ENCODE data around the gene CPNE7. TPM values are rescaled to one million over a fixed set of nuclear protein-coding genes. Genes with fewer than 3 reads are reported as not detected.
"Not testable (repeated sequence)": the region's sequence is repeated elsewhere in the genome, so short reads cannot be mapped to it uniquely, and the experiment has no call there.

The CPNE7 gene
- total RNA-seq, 1 experiment from 2014 or later: 40.4 TPM

GRCh38 chr16:89624777-89625761 lies 49.5 kb downstream of the CPNE7 start:
- H3K4me3 ChIP-seq (ENCODE audit: low read depth, low read length): no peak overlapping the region
- peaks cover 7% of the 10 kb centered on the region; the same call in 1 of the 2 replicates for H3K9me3 ChIP-seq
- no peaks in the 10 kb centered on the region for H3K9me3 Mint-ChIP-seq (ENCODE audit: unreplicated experiment)
- H3K36me3 Mint-ChIP-seq (ENCODE audit: insufficient read depth, unreplicated experiment): peaks cover 10% of the 10 kb centered on the region
- H3K27me3 Mint-ChIP-seq (ENCODE audit: insufficient read depth, unreplicated experiment): no peaks in the 10 kb centered on the region
- intact Hi-C loops (cut with micrococcal nuclease; ENCODE audit: unreplicated experiment): loop anchor here (2.0 kb wide), 1 partner anchor 16 kb away; no protein-coding TSS in a partner anchor
- BruUV-seq (replicated peaks): TSS peak; percentile 76
- peak overlapping the region; percentile 64 for H3K27ac Mint-ChIP-seq (ENCODE audit: unreplicated experiment)
- H3K4me1 ChIP-seq: peaks cover 40% of the 10 kb centered on the region
- DNase-seq: peak; percentile 70 to 83
- no peak for TF ChIP-seq CTCF (IDR thresholded peaks at IDR 0.05; ENCODE audit: insufficient read depth in 1 of 2, low read depth in 1 of 2, low read length in 1 of 2, severe bottlenecking in 1 of 2, unreplicated experiment in 1 of 2)
- peaks cover 25% of the 10 kb centered on the region for H3K4me1 Mint-ChIP-seq (ENCODE audit: low read depth, unreplicated experiment)
- no peaks in the 10 kb centered on the region for H3K27me3 ChIP-seq (replicated peaks; ENCODE audit: control insufficient read depth, insufficient read depth, low read length)
- H3K4me3 Mint-ChIP-seq (ENCODE audit: unreplicated experiment): peak overlapping the region; percentile 38
- ChIA-PET CTCF (no interaction called here), POLR2A (interaction anchor here (0.5 kb wide), 1 partner anchor 87 kb away, joined by 3 read pairs; no protein-coding TSS in a partner anchor)
- H3K36me3 ChIP-seq (ENCODE audit: control insufficient read depth, insufficient read depth, low read length): no peaks in the 10 kb centered on the region

DNA sequence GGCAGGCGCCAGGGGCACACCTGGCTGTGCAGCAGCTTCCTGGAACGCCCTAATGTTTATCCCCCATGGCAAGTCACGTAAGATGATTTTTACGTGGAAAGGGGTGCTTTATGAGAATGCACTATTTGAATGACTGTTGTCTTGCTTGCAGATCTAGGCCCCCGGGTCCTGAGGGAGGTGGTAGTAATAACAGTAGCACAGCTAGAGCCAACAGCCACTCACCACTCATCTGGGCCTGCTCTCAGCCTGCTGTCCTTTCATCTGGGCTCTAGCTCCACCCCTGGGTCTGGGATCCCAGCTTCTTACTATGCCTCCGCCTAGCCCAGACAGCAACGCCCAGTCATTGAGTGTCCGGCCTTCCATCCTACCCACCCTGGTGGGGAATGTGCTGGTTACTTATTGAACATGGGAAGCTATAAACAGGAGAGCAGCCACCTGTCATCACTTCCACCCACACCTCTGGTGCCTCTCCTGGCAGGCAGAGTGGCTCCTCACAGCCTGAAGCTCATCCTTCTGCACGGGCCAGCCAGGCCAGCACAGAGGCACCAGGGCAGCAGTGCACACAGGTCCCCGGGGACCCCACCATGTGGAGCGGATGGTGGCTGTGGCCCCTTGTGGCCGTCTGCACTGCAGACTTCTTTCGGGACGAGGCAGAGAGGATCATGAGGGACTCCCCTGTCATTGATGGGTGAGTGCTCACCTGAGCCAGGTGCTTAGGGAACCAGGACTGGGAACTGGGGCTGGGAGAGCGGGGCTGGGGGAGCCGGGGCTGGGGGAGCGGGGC lies 54.5 kb downstream of the CPNE7 start:
- Mint-ChIP-seq H3K9me3 (ENCODE audit: unreplicated experiment) (no peaks in the 10 kb centered on the region), H3K4me3 (ENCODE audit: unreplicated experiment) (no peak overlapping the region), H3K36me3 (ENCODE audit: insufficient read depth, unreplicated experiment) (no peaks in the 10 kb centered on the region), H3K4me1 (ENCODE audit: low read depth, unreplicated experiment) (peaks cover 7% of the 10 kb centered on the region), H3K27ac (ENCODE audit: unreplicated experiment) (no peak overlapping the region), H3K27me3 (ENCODE audit: insufficient read depth, unreplicated experiment) (peaks cover 3% of the 10 kb centered on the region)
- POLR2A ChIA-PET: no interaction called here
- Histone ChIP-seq H3K9me3 (peaks cover 9% of the 10 kb centered on the region; the same call in 1 of the 2 replicates), H3K36me3 (ENCODE audit: control insufficient read depth, insufficient read depth, low read length) (no peaks in the 10 kb centered on the region), H3K27me3 (replicated peaks; ENCODE audit: control insufficient read depth, insufficient read depth, low read length) (no peaks in the 10 kb centered on the region; the same call in 1 of the 2 replicates), H3K4me1 (peaks cover 14% of the 10 kb centered on the region), H3K4me3 (ENCODE audit: low read depth, low read length) (no peak overlapping the region)
- no peak for DNase-seq
- no TSS peak for BruUV-seq (replicated peaks)
- CTCF ChIA-PET: no interaction called here
- intact Hi-C loops (cut with micrococcal nuclease; ENCODE audit: unreplicated experiment): no loop called here
- TF ChIP-seq CTCF (IDR thresholded peaks at IDR 0.05; ENCODE audit: insufficient read depth in 1 of 2, low read depth in 1 of 2, low read length in 1 of 2, severe bottlenecking in 1 of 2, unreplicated experiment in 1 of 2): no peak

- Mint-ChIP-seq H3K27me3 (ENCODE audit: insufficient read depth, unreplicated experiment) (peaks cover 3% of the 10 kb centered on the region), H3K9me3 (ENCODE audit: unreplicated experiment) (no peaks in the 10 kb centered on the region), H3K4me1 (ENCODE audit: low read depth, unreplicated experiment) (no peaks in the 10 kb centered on the region), H3K4me3 (ENCODE audit: unreplicated experiment) (no peak overlapping the region), H3K36me3 (ENCODE audit: insufficient read depth, unreplicated experiment) (no peaks in the 10 kb centered on the region), H3K27ac (ENCODE audit: unreplicated experiment) (no peak overlapping the region)
- CTCF ChIA-PET: interaction anchor here (0.5 to 0.6 kb wide), 2 partner anchors 10 to 21 kb away, joined by 3 to 4 read pairs; no protein-coding TSS in a partner anchor
- H3K4me3 ChIP-seq (ENCODE audit: low read depth, low read length): no peak overlapping the region
- no peaks in the 10 kb centered on the region; the same call in 1 of the 2 replicates for H3K27me3 ChIP-seq (replicated peaks; ENCODE audit: control insufficient read depth, insufficient read depth, low read length)
- intact Hi-C loops (cut with micrococcal nuclease; ENCODE audit: unreplicated experiment): no loop called here
- H3K4me1 ChIP-seq: no peaks in the 10 kb centered on the region
- no peaks in the 10 kb centered on the region for H3K36me3 ChIP-seq (ENCODE audit: control insufficient read depth, insufficient read depth, low read length)
- H3K9me3 ChIP-seq: peaks cover 9% of the 10 kb centered on the region; the same call in 1 of the 2 replicates
- BruUV-seq (replicated peaks): no TSS peak
- DNase-seq: no peak
- POLR2A ChIA-PET: interaction anchor here (0.5 to 0.6 kb wide), 2 partner anchors 53 to 57 kb away, joined by 3 read pairs; no protein-coding TSS in a partner anchor
- TF ChIP-seq CTCF (IDR thresholded peaks at IDR 0.05; ENCODE audit: insufficient read depth in 1 of 2, low read depth in 1 of 2, low read length in 1 of 2, severe bottlenecking in 1 of 2, unreplicated experiment in 1 of 2): no peak
These were observed 57.6 kb downstream of the CPNE7 start for GRCh38 chr16:89633064-89633631.

DNA sequence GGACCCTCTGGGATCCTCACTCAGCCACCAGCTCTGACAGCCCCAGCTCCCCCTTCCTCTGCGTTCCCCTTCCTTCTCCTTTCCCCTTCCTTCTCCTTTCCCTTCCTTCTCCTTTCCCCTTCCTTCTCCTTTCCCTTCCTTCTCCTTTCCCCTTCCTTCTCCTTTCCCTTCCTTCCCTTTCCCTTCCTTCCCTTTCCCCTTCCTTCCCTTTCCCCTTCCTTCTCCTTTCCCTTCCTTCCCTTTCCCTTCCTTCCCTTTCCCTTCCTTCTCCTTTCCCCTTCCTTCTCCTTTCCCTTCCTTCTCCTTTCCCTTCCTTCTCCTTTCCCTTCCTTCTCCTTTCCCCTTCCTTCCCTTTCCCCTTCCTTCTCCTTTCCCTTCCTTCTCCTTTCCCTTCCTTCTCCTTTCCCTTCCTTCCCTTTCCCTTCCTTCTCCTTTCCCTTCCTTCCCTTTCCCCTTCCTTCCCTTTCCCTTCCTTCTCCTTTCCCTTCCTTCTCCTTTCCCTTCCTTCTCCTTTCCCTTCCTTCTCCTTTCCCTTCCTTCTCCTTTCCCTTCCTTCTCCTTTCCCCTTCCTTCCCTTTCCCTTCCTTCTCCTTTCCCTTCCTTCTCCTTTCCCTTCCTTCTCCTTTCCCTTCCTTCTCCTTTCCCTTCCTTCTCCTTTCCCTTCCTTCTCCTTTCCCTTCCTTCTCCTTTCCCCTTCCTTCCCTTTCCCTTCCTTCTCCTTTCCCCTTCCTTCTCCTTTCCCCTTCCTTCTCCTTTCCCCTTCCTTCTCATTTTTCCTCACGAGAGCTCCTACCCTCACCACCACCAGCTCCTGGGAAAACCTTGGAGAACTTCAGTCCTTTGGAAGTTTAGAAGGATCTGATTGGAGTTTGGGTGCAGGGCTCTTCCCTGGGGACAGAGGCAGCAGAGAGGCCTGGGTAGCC lies 59.2 kb downstream of the CPNE7 start:
- H3K4me3 Mint-ChIP-seq (ENCODE audit: unreplicated experiment); BruUV-seq (replicated peaks); DNase-seq; H3K9me3 ChIP-seq; H3K36me3 ChIP-seq (ENCODE audit: control insufficient read depth, insufficient read depth, low read length); intact Hi-C loops (cut with micrococcal nuclease; ENCODE audit: unreplicated experiment); CTCF ChIA-PET; H3K27me3 ChIP-seq (replicated peaks; ENCODE audit: control insufficient read depth, insufficient read depth, low read length); POLR2A ChIA-PET; H3K4me1 Mint-ChIP-seq (ENCODE audit: low read depth, unreplicated experiment); H3K27me3 Mint-ChIP-seq (ENCODE audit: insufficient read depth, unreplicated experiment); H3K36me3 Mint-ChIP-seq (ENCODE audit: insufficient read depth, unreplicated experiment); H3K27ac Mint-ChIP-seq (ENCODE audit: unreplicated experiment); H3K4me3 ChIP-seq (ENCODE audit: low read depth, low read length); H3K9me3 Mint-ChIP-seq (ENCODE audit: unreplicated experiment); H3K4me1 ChIP-seq: not testable (repeated sequence)

All from Caco-2 (cell line).